ENCODE measurements around the gene OCA2.

Gene OCA2

DNA sequence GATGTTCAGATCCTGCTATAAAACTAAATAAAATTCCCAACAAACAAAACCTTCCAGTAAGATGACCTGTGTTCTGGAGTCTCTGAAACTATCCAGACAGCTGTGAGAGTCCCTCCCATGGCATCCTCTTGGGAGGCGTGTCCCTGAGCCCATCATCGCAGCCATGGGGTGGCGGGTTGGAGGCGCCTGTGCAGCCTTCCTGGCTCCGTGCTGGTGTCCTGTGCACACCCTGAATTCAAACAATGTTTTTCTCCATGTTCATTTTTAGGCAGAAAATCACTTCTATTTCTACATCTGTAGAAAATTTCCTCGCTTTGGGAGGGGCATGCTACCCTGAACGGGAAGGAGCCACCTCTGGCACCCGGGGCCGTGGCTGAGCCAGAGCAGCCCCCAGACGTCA lies 19.4 kb upstream of the OCA2 start:
- TF ChIP-seq, protein P1, sequence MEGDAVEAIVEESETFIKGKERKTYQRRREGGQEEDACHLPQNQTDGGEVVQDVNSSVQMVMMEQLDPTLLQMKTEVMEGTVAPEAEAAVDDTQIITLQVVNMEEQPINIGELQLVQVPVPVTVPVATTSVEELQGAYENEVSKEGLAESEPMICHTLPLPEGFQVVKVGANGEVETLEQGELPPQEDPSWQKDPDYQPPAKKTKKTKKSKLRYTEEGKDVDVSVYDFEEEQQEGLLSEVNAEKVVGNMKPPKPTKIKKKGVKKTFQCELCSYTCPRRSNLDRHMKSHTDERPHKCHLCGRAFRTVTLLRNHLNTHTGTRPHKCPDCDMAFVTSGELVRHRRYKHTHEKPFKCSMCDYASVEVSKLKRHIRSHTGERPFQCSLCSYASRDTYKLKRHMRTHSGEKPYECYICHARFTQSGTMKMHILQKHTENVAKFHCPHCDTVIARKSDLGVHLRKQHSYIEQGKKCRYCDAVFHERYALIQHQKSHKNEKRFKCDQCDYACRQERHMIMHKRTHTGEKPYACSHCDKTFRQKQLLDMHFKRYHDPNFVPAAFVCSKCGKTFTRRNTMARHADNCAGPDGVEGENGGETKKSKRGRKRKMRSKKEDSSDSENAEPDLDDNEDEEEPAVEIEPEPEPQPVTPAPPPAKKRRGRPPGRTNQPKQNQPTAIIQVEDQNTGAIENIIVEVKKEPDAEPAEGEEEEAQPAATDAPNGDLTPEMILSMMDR (conservative IDR thresholded peaks at IDR 0.05; ENCODE audit: control insufficient read depth, insufficient read depth, low read depth, low read length), result no peak
- H3K4me3 ChIP-seq (ENCODE audit: control insufficient read depth, low read depth, low read length), result no peak overlapping the region
- DNase-seq (ENCODE audit: low read depth), result no peak

DNA sequence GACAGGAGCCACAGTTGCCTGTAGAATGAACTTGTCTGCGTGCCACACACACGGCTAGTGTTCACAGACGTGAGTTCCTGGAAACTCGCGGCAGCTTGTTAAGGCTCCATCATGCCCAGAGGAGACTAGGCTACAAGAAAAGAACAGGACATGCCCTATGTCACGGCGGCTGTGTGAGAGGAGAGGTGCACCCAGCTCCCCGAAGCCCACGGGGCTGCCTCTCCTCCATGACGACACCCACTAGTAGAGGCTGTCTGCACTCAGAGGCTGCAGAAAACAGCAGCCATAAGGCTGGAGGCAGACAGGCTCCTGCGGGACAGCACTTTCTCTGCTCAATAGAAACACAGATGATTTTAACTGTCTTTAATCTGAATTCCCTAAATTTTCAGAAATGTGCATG lies 19.0 kb upstream of the OCA2 start:
- no peak overlapping the region for H3K4me3 ChIP-seq (ENCODE audit: control insufficient read depth, low read depth, low read length)
- DNase-seq (ENCODE audit: low read depth), result no peak
- TF ChIP-seq, protein P1 (conservative IDR thresholded peaks at IDR 0.05; ENCODE audit: control insufficient read depth, insufficient read depth, low read depth, low read length), result no peak

DNA sequence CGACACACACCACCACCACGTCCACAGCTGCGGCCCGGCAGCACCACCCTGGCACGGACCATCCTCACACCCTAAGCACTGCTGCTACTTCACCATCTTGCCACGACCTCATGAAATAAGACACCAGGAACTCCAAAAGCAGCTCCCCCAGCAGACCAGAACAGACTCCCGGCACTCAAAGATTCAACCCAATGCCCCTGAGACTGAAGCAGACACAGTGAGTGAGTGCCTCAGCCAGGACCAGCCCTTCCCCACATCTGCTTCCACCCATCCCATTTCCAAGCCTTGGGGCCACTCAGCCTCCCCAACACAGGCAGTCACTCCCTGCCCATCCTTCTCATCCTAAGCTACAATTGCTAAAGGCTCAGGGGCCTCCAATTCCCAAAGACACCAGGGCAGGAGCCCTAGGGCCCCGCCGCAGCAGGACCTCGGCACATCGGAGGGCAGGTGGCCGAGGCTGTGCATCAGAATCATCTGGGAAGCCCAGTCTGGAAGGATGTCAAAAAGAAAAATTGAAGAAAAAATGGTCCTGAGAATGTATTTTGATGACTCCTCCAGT lies 18.4 kb upstream of the OCA2 start:
- TF ChIP-seq, protein P1 (conservative IDR thresholded peaks at IDR 0.05; ENCODE audit: control insufficient read depth, insufficient read depth, low read depth, low read length), result no peak
- H3K4me3 ChIP-seq (ENCODE audit: control insufficient read depth, low read depth, low read length), result no peak overlapping the region
- no peak for DNase-seq (ENCODE audit: low read depth)

DNA sequence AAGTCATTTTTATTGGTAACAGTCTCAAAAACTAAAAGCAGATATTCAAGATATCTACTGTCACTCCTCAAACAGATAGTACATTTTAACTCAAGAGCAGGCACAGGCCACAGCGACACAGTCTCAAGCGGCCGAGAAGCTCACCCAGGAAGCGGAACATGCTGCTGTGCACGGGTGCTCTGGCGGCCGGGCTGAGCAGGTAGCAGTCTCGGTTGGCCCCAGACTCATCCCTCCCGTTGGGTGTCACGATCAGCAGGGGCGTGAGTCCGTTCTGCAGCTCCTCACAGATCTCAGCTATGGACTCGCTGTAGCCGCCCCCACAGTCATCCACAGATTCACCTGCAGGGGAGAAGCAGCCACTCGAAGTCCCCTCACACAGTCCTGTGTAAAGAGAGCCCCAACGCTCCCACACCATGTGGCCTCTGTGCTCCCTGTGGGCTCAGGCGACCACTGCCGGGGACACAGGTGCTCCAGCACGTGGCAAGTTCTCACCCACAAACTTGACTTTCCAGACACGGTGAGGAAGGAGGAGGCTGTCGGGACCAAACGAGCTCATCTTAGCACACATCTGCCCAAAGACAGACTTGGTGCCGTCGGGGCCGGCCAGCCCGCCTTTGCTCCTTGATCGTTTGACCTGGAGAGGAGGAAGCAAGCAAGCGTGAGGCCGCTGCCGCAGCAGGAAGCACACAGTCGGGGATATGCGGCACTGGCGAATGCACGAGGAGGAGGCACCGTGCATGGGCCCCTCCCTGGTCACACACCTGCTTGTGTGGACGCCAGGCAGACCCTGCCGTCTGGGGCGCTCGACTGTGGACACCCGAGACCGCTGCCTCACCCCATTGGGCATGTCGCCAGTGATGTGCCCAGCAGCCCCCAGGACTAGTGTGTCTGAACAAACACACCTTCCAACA lies 17.7 kb upstream of the OCA2 start:
- DNase-seq (ENCODE audit: low read depth), result no peak
- TF ChIP-seq, protein P1 (conservative IDR thresholded peaks at IDR 0.05; ENCODE audit: control insufficient read depth, insufficient read depth, low read depth, low read length), result no peak
- no peak overlapping the region for H3K4me3 ChIP-seq (ENCODE audit: control insufficient read depth, low read depth, low read length)

DNA sequence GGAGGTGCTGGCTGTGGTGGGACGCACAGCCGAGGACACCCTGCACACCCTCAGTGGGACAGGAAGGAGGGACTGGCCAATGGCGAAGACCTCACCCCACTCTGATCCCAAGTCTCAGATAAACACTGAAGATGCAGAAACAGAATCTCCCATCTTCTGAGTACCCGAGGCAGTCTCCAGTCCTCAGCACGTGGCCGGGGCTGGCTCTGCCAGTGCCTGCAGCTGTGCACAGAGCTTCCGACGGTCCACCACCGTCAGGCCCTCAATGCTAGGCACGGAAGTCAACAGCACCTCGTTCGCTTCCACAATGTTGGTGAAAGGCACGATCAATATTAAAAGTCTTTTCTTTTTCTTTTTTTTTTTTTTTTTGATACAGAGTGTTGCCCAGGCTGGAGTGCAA lies 16.8 kb upstream of the OCA2 start:
- H3K4me3 ChIP-seq (ENCODE audit: control insufficient read depth, low read depth, low read length), result no peak overlapping the region
- no peak for DNase-seq (ENCODE audit: low read depth)
- TF ChIP-seq, protein P1 (conservative IDR thresholded peaks at IDR 0.05; ENCODE audit: control insufficient read depth, insufficient read depth, low read depth, low read length), result no peak

DNA sequence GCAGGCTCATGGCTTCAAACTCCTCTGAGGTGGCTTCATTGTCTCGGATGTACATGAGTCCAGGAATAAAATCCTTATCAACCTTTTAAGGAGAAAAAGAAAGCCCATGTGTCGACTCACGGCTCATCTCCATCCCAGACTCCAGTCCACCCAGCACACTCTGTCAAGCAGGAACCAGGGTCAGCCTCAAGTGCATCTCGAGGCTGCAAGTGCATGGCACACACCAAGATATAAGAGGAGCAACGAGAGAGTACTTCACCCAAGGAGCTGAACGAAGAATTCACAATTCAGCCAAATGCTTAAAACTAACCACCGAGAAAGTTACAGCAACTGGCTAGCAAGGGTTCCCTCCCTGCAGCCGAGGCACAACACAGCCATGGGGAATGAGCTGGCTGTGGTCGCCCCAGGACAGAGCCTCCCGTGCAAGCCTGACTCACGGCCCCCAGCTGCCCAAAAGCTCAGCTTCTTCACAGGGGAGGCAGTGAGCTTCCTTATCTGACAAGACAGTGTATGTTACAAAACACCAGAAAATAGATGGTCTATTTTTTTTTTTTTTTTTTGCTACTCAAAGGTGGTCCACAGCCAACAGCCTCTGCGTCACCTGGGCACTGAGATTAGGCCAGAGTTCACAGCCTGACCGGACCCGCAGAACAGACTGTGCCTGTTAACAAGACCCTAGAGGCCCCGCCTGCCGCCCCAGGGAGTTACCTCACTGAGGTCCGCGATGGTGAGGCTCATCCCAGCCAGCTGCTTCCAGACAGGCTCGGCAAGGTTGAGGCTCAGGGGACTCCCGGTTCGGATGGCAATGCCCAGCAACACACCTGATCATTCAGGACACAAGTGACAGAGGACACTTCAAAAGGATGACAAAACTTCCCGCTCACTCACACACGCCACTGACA lies 15.9 kb upstream of the OCA2 start:
- peak; percentile 22 for DNase-seq (ENCODE audit: low read depth)
- TF ChIP-seq, protein P1 (conservative IDR thresholded peaks at IDR 0.05; ENCODE audit: control insufficient read depth, insufficient read depth, low read depth, low read length), result no peak
- H3K4me3 ChIP-seq (ENCODE audit: control insufficient read depth, low read depth, low read length), result no peak overlapping the region
